Testis (tissue), 2 donors: ENCODE results near the gene PSMG2.

ENCODE experiments used
- CTCF ChIP-seq, 3 experiments: fragments of 450-650 bp in 2 of 3; fragments of 200-600 bp in 1 of 3; sonication (generic) in 1 of 3; IDR thresholded peaks; one replicate each; pipeline ENCODE4 v1.5.1; 2016 to 2019; ENCODE audit warnings: antibody characterized with exemption in 3 of 3, mild to moderate bottlenecking in 2 of 3, moderate library complexity in 1 of 3
- POLR2A ChIP-seq: fragments of 450-650 bp; IDR thresholded peaks from one replicate; pipeline ENCODE4 v1.6.1; 2017; ENCODE audit warnings: antibody characterized with exemption, mild to moderate bottlenecking, moderate library complexity

- TF ChIP-seq CTCF (IDR thresholded peaks at IDR 0.05) (no peak), POLR2A (no peak)
Measured at GRCh38 chr18:12701161-12701560, 1.7 kb upstream of the PSMG2 start.
